ENCODE measurements around the gene KCTD11. TPM values are rescaled to one million over a fixed set of nuclear protein-coding genes. Genes with fewer than 3 reads are reported as not detected.

Gene KCTD11
- polyA plus RNA-seq, 1 donor (not counting 4 experiments of a cell fraction or from before 2014, with no cell fraction given): 18.5 TPM

DNA sequence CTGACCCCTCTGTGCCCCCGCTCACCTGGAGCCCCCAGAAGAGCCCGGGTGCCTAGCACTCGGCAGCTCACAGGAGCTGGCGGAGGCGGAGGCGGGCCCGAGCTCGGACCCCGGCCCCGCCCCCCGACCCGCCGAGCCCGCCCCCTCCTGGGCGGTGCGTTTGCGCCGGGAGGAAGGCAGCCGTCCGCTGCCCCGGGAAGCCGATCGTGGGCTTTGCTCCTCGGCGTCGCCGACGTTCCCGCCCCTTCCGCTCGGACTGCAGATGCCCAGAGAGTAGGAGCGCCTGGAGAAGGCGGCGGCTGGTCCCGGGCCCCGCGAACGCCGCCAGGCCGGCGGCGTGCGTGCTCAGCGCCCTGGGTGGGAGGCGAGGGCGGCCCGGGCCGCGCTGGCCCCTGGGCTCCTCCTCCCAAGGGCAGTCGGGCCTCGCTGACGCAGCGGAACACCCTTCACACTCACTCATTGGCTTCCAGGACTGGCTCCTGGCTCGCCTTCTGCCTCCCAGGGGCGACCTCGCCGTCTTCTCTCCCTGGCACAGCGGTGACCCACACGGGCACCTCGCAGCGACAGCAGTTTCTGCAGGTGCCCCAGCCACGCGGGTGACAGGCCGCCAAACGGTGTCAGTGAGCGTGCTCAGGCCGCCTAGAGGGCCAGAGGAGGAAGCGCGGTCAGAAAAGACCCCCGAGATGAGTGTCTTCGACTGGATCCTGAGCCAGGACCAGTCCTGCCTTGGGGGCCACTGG lies 42.7 kb downstream of the KCTD11 start, which contains the start of gene PLSCR3:
TSS of gene PLSCR3 (minus strand) at position 74 of the 740 bp plus-strand sequence. CDS start 415 bp downstream, outside the sequence.
- Histone ChIP-seq H3K4me1 (ENCODE audit: control insufficient read depth, extremely low read depth, insufficient read depth, low read length) (peaks cover 11% of the 10 kb centered on the region), H3K27ac (ENCODE audit: control insufficient read depth, insufficient read depth, low read length) (peak within 1 kb of the TSS; percentile 69), H3K79me2 (ENCODE audit: control insufficient read depth, insufficient read depth, low read length) (peaks cover 27% of the 10 kb centered on the region), H4K20me1 (ENCODE audit: control insufficient read depth, extremely low read depth, insufficient read depth, low read length) (no peaks in the 10 kb centered on the region), H3K4me3 (ENCODE audit: control insufficient read depth in 2 of 3, extremely low read depth in 1 of 3, insufficient read depth in 2 of 3, low read depth in 1 of 3, low read length in 3 of 3) (peak within 1 kb of the TSS; percentile 83 to 90 (median 89)), H3K9me3 (ENCODE audit: control insufficient read depth, low read depth, low read length) (no peaks in the 10 kb centered on the region), H3K4me2 (ENCODE audit: control insufficient read depth, extremely low read depth, insufficient read depth, low read depth, low read length) (peak within 1 kb of the TSS; percentile 84), H3K36me3 (ENCODE audit: control insufficient read depth in 2 of 2, extremely low read depth in 1 of 2, insufficient read depth in 2 of 2, low read length in 2 of 2) (peaks cover 16 to 31% of the 10 kb centered on the region in 2 experiments), H3K9ac (ENCODE audit: control insufficient read depth, extremely low read depth, insufficient read depth, low read length) (peak within 1 kb of the TSS; percentile 80), H2AFZ (ENCODE audit: control insufficient read depth, low read length) (peak within 1 kb of the TSS; percentile 66), H3K27me3 (ENCODE audit: control insufficient read depth, extremely low read depth, insufficient read depth, low read length) (no peaks in the 10 kb centered on the region), H3K9me1 (ENCODE audit: control insufficient read depth, extremely low read depth, insufficient read depth, low read length) (peaks cover under 1% of the 10 kb centered on the region)
- TF ChIP-seq, protein P1, sequence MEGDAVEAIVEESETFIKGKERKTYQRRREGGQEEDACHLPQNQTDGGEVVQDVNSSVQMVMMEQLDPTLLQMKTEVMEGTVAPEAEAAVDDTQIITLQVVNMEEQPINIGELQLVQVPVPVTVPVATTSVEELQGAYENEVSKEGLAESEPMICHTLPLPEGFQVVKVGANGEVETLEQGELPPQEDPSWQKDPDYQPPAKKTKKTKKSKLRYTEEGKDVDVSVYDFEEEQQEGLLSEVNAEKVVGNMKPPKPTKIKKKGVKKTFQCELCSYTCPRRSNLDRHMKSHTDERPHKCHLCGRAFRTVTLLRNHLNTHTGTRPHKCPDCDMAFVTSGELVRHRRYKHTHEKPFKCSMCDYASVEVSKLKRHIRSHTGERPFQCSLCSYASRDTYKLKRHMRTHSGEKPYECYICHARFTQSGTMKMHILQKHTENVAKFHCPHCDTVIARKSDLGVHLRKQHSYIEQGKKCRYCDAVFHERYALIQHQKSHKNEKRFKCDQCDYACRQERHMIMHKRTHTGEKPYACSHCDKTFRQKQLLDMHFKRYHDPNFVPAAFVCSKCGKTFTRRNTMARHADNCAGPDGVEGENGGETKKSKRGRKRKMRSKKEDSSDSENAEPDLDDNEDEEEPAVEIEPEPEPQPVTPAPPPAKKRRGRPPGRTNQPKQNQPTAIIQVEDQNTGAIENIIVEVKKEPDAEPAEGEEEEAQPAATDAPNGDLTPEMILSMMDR (optimal IDR thresholded peaks at IDR 0.05 in 1 of 3, IDR thresholded peaks at IDR 0.05 in 1 of 3, conservative IDR thresholded peaks at IDR 0.05 in 1 of 3; ENCODE audit: extremely low read depth in 1 of 3, insufficient read depth in 2 of 3, low read length in 3 of 3): peak; percentile 10 to 49 (median 15)
- TF ChIP-seq EZH2 (IDR thresholded peaks at IDR 0.05; ENCODE audit: low read length): no peak
- dilution Hi-C loops (cut with MboI; ENCODE audit: extremely low pct_ligation_motif_present, low sequenced_read_pairs): no loop called here
- DNase-seq (ENCODE audit: low read depth, low spot score) (no peak), FAIRE-seq (peak; percentile 60)

DNA sequence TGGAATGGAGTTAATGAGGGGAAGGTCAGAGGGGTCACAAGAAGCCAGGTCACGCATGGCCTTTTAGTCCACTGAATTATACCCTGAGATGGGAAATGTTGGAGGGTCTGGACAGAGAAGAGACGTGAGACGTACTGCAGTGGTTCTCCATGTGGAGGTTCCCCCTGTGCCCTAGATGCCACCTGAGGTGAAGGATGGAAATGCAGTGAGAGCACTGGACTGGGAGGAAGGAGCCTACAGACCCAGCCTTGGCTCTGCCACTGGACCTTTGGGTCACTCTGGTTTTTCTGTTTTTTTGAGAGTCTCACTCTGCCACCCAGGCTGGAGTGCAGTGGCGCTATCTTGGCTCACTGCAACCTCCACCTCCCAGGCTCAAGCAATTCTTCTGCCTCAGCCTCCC lies 44.2 kb downstream of the KCTD11 start:
- H3K9me1 ChIP-seq (ENCODE audit: control insufficient read depth, extremely low read depth, insufficient read depth, low read length): peaks cover 3% of the 10 kb centered on the region
- no peak for DNase-seq (ENCODE audit: low read depth, low spot score)
- peaks cover 11% of the 10 kb centered on the region for H3K4me1 ChIP-seq (ENCODE audit: control insufficient read depth, extremely low read depth, insufficient read depth, low read length)
- H3K4me3 ChIP-seq (ENCODE audit: control insufficient read depth in 2 of 3, extremely low read depth in 1 of 3, insufficient read depth in 2 of 3, low read depth in 1 of 3, low read length in 3 of 3): no peak overlapping the region
- no peak overlapping the region for H3K4me2 ChIP-seq (ENCODE audit: control insufficient read depth, extremely low read depth, insufficient read depth, low read depth, low read length)
- no peaks in the 10 kb centered on the region for H3K9me3 ChIP-seq (ENCODE audit: control insufficient read depth, low read depth, low read length)
- no peaks in the 10 kb centered on the region for H4K20me1 ChIP-seq (ENCODE audit: control insufficient read depth, extremely low read depth, insufficient read depth, low read length)
- H2AFZ ChIP-seq (ENCODE audit: control insufficient read depth, low read length): no peak overlapping the region
- dilution Hi-C loops (cut with MboI; ENCODE audit: extremely low pct_ligation_motif_present, low sequenced_read_pairs): no loop called here
- H3K27me3 ChIP-seq (ENCODE audit: control insufficient read depth, extremely low read depth, insufficient read depth, low read length): no peaks in the 10 kb centered on the region
- no peak overlapping the region for H3K27ac ChIP-seq (ENCODE audit: control insufficient read depth, insufficient read depth, low read length)
- H3K9ac ChIP-seq (ENCODE audit: control insufficient read depth, extremely low read depth, insufficient read depth, low read length): no peak overlapping the region
- peaks cover 19% of the 10 kb centered on the region for H3K79me2 ChIP-seq (ENCODE audit: control insufficient read depth, insufficient read depth, low read length)
- FAIRE-seq: no peak
- peaks cover 7 to 16% of the 10 kb centered on the region in 2 experiments for H3K36me3 ChIP-seq (ENCODE audit: control insufficient read depth in 2 of 2, extremely low read depth in 1 of 2, insufficient read depth in 2 of 2, low read length in 2 of 2)
- TF ChIP-seq, protein P1 (optimal IDR thresholded peaks at IDR 0.05 in 1 of 3, IDR thresholded peaks at IDR 0.05 in 1 of 3, conservative IDR thresholded peaks at IDR 0.05 in 1 of 3; ENCODE audit: extremely low read depth in 1 of 3, insufficient read depth in 2 of 3, low read length in 3 of 3): no peak
- no peak for TF ChIP-seq EZH2 (IDR thresholded peaks at IDR 0.05; ENCODE audit: low read length)

Data from keratinocyte (primary cell).